ENCODE results near the gene HLA-DPB1. TPM values are rescaled to one million over a fixed set of nuclear protein-coding genes. Genes with fewer than 3 reads are reported as not detected.

The HLA-DPB1 gene
- total RNA-seq, 1 experiment from 2014 or later, result not detected

DNA sequence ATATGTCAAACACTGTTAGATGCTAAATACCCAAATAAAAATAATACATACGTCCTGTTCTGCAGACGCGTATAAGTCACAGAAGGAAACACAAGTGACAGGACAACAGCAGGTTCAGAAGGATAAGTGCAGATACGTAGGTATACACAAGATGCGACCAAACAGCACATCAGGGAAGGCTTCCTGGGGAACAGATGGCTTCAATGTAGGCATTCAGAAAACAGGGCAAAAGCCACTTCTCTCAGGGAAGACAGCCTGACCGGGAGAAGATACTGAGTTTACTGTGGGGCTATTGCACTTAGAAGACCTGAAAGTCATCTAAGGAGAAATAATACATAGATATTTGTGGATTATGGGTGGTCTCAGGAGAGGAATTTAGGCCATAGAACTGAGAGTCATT, 4.2 kb upstream of the HLA-DPB1 start:
- H3K4me1 Mint-ChIP-seq (ENCODE audit: low read depth, unreplicated experiment), result no peaks in the 10 kb centered on the region
- TF ChIP-seq, protein P1, sequence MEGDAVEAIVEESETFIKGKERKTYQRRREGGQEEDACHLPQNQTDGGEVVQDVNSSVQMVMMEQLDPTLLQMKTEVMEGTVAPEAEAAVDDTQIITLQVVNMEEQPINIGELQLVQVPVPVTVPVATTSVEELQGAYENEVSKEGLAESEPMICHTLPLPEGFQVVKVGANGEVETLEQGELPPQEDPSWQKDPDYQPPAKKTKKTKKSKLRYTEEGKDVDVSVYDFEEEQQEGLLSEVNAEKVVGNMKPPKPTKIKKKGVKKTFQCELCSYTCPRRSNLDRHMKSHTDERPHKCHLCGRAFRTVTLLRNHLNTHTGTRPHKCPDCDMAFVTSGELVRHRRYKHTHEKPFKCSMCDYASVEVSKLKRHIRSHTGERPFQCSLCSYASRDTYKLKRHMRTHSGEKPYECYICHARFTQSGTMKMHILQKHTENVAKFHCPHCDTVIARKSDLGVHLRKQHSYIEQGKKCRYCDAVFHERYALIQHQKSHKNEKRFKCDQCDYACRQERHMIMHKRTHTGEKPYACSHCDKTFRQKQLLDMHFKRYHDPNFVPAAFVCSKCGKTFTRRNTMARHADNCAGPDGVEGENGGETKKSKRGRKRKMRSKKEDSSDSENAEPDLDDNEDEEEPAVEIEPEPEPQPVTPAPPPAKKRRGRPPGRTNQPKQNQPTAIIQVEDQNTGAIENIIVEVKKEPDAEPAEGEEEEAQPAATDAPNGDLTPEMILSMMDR (IDR thresholded peaks at IDR 0.05; ENCODE audit: insufficient read depth in 1 of 2, low read depth in 1 of 2, low read length in 1 of 2, severe bottlenecking in 1 of 2, unreplicated experiment in 1 of 2), result no peak
- H3K4me3 Mint-ChIP-seq (ENCODE audit: unreplicated experiment), result no peak overlapping the region
- ChIA-PET CTCF (no interaction called here), POLR2A (no interaction called here)
- H3K27me3 Mint-ChIP-seq (ENCODE audit: insufficient read depth, unreplicated experiment), result no peaks in the 10 kb centered on the region
- Histone ChIP-seq H3K9me3 (no peaks in the 10 kb centered on the region), H3K36me3 (ENCODE audit: control insufficient read depth, insufficient read depth, low read length) (no peaks in the 10 kb centered on the region), H3K27me3 (replicated peaks; ENCODE audit: control insufficient read depth, insufficient read depth, low read length) (no peaks in the 10 kb centered on the region; the same call in 1 of the 2 replicates), H3K4me3 (ENCODE audit: low read depth, low read length) (no peak overlapping the region), H3K4me1 (no peaks in the 10 kb centered on the region)
- DNase-seq, result no peak
- no TSS peak for BruUV-seq (replicated peaks)
- H3K9me3 Mint-ChIP-seq (ENCODE audit: unreplicated experiment), result no peaks in the 10 kb centered on the region
- no peak overlapping the region for H3K27ac Mint-ChIP-seq (ENCODE audit: unreplicated experiment)
- intact Hi-C loops (cut with micrococcal nuclease; ENCODE audit: unreplicated experiment), result no loop called here
- H3K36me3 Mint-ChIP-seq (ENCODE audit: insufficient read depth, unreplicated experiment), result no peaks in the 10 kb centered on the region

DNA sequence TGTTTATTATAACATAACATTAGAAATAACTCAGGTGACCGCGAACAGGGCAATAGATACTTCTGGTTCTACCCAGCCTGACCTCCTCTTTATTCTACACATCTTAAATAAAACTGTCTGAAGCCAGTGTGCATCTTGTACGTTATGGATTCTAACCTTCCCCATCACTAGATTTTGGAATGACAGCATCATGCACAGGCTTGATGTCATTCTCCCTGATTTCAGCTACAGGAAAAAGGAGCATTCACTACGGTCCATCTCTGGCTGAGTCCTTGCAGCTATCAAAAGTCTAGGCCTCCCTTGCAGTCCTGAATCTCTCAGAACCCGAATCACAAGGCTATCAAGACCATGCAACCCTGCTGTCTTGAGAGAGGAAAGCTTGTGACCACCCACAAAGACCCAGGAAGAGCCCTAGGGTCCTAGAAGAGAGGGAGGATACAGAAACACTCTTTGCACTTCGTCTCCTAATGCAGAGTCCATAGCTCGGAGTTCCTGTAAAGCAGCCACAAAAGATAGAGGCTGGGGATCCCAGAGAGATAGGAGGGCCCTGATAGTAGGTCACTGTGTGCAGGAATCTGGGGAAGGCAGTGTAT, 3.2 kb upstream of the HLA-DPB1 start:
- no TSS peak for BruUV-seq (replicated peaks)
- Mint-ChIP-seq H3K9me3 (ENCODE audit: unreplicated experiment) (no peaks in the 10 kb centered on the region), H3K27me3 (ENCODE audit: insufficient read depth, unreplicated experiment) (peaks cover under 1% of the 10 kb centered on the region), H3K36me3 (ENCODE audit: insufficient read depth, unreplicated experiment) (no peaks in the 10 kb centered on the region), H3K27ac (ENCODE audit: unreplicated experiment) (no peak overlapping the region), H3K4me1 (ENCODE audit: low read depth, unreplicated experiment) (no peaks in the 10 kb centered on the region), H3K4me3 (ENCODE audit: unreplicated experiment) (no peak overlapping the region)
- Histone ChIP-seq H3K27me3 (replicated peaks; ENCODE audit: control insufficient read depth, insufficient read depth, low read length) (no peaks in the 10 kb centered on the region; the same call in 1 of the 2 replicates), H3K4me3 (ENCODE audit: low read depth, low read length) (no peak overlapping the region), H3K4me1 (no peaks in the 10 kb centered on the region), H3K9me3 (no peaks in the 10 kb centered on the region), H3K36me3 (ENCODE audit: control insufficient read depth, insufficient read depth, low read length) (no peaks in the 10 kb centered on the region)
- TF ChIP-seq, protein P1 (IDR thresholded peaks at IDR 0.05; ENCODE audit: insufficient read depth in 1 of 2, low read depth in 1 of 2, low read length in 1 of 2, severe bottlenecking in 1 of 2, unreplicated experiment in 1 of 2), result no peak
- DNase-seq, result no peak
- ChIA-PET CTCF (no interaction called here), POLR2A (no interaction called here)
- intact Hi-C loops (cut with micrococcal nuclease; ENCODE audit: unreplicated experiment), result no loop called here

DNA sequence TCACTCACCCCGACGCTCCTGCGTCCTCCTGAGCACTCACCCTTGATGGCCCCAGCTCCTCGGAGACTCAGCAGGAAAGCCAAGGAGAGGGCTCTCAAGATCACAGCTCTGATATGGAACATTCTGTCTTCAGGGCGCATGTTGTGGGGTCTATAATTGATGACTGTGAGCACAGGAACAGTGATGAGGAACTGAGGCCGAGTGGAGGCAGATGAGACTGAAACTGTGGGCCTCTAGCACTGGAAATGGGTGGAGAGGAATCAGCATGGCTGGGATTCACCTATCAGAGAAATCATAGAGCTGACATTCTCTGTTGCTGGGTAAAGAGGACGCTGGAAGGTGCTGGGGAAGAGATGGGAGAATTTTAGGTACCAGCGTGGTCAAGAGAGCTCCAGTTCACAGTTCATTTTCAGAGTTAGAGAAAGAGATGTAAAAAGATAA, 2.3 kb upstream of the HLA-DPB1 start, which contains the start of gene HLA-DPA1:
HLA-DPA1 (minus strand) TSS at position 219 of the 441 bp plus-strand sequence.
- Mint-ChIP-seq H3K36me3 (ENCODE audit: insufficient read depth, unreplicated experiment) (no peaks in the 10 kb centered on the region), H3K4me1 (ENCODE audit: low read depth, unreplicated experiment) (no peaks in the 10 kb centered on the region), H3K9me3 (ENCODE audit: unreplicated experiment) (no peaks in the 10 kb centered on the region), H3K4me3 (ENCODE audit: unreplicated experiment) (no peak within 1 kb of the TSS), H3K27me3 (ENCODE audit: insufficient read depth, unreplicated experiment) (peaks cover 7% of the 10 kb centered on the region), H3K27ac (ENCODE audit: unreplicated experiment) (no peak within 1 kb of the TSS)
- POLR2A ChIA-PET, result no interaction called here
- H3K27me3 ChIP-seq (replicated peaks; ENCODE audit: control insufficient read depth, insufficient read depth, low read length), result no peaks in the 10 kb centered on the region; the same call in 1 of the 2 replicates
- CTCF ChIA-PET, result no interaction called here
- DNase-seq, result no peak
- no peak within 1 kb of the TSS for H3K4me3 ChIP-seq (ENCODE audit: low read depth, low read length)
- H3K36me3 ChIP-seq (ENCODE audit: control insufficient read depth, insufficient read depth, low read length), result no peaks in the 10 kb centered on the region
- no TSS peak for BruUV-seq (replicated peaks)
- intact Hi-C loops (cut with micrococcal nuclease; ENCODE audit: unreplicated experiment), result no loop called here
- H3K4me1 ChIP-seq, result no peaks in the 10 kb centered on the region
- no peaks in the 10 kb centered on the region for H3K9me3 ChIP-seq
- TF ChIP-seq, protein P1 (IDR thresholded peaks at IDR 0.05; ENCODE audit: insufficient read depth in 1 of 2, low read depth in 1 of 2, low read length in 1 of 2, severe bottlenecking in 1 of 2, unreplicated experiment in 1 of 2), result no peak
